H1 (cell line): Measurements from ENCODE around the gene TTC24.

Experiments used
- EP300 ChIP-seq, 2 experiments: IDR thresholded peaks; 1 replicate in 1 of 2; 2 replicates in 1 of 2; pipeline ENCODE4 v1.6.1; 2011 to 2012; ENCODE audit warnings: low read depth in 2 of 2, low read length in 2 of 2, mild to moderate bottlenecking in 2 of 2, borderline replicate concordance in 1 of 2, inconsistent platforms in 1 of 2, moderate library complexity in 1 of 2
- EZH2 ChIP-seq: fragments of 200-600 bp; sonication (generic); IDR thresholded peaks from 2 replicates; pipeline ENCODE4 v1.7.1; 2012; ENCODE audit warnings: low read depth, mild to moderate bottlenecking, moderate library complexity, low read length, inconsistent platforms; ENCODE audit not compliant: severe bottlenecking
- HDAC6 ChIP-seq: IDR thresholded peaks from one replicate; pipeline ENCODE4 v1.7.1; 2012; ENCODE audit warnings: low read depth, mild to moderate bottlenecking, inconsistent platforms, low read length, moderate library complexity
- NRF1 ChIP-seq: IDR thresholded peaks from 2 replicates; pipeline ENCODE4 v1.6.1; 2011; ENCODE audit warnings: mild to moderate bottlenecking, low read depth, low read length, improper control_type of control experiment
- POLR2A ChIP-seq, 2 experiments: IDR thresholded peaks; 1 replicate in 1 of 2; 2 replicates in 1 of 2; pipeline ENCODE4 v1.6.1; 2011; ENCODE audit warnings: low read depth in 2 of 2, low read length in 2 of 2, mild to moderate bottlenecking in 2 of 2; ENCODE audit errors: control extremely low read depth in 1 of 2
- POLR2AphosphoS5 ChIP-seq: IDR thresholded peaks from 2 replicates; pipeline ENCODE4 v1.6.1; 2011; ENCODE audit warnings: low read depth, low read length
- SIN3A ChIP-seq, 2 experiments: IDR thresholded peaks in 1 of 2; conservative IDR thresholded peaks in 1 of 2; 2 replicates each; pipeline ENCODE4 v1.6.1; 2011 to 2012; ENCODE audit warnings: low read length in 2 of 2, improper control_type of control experiment in 1 of 2, low read depth in 1 of 2, mild to moderate bottlenecking in 1 of 2
- SIRT6 ChIP-seq: IDR thresholded peaks from one replicate; pipeline ENCODE4 v1.7.1; 2012; ENCODE audit warnings: low read length, inconsistent platforms
- TCF12 ChIP-seq: IDR thresholded peaks from 2 replicates; pipeline ENCODE4 v1.6.1; 2011; ENCODE audit warnings: low read depth, mild to moderate bottlenecking, low read length
- ZNF274 ChIP-seq: IDR thresholded peaks from 2 replicates; pipeline ENCODE4 v1.7.0; 2012; ENCODE audit warnings: low read length, borderline replicate concordance; ENCODE audit errors: extremely low read depth
- TF ChIP-seq, protein P1 (sequence below), 3 experiments: IDR thresholded peaks; 1 replicate in 2 of 3; 2 replicates in 1 of 3; pipeline versions ENCODE4 v1.5.1 to v1.6.1; 2011; ENCODE audit warnings: low read length in 3 of 3, mild to moderate bottlenecking in 3 of 3, inconsistent platforms in 2 of 3, low read depth in 1 of 3, moderate library complexity in 1 of 3; ENCODE audit not compliant: insufficient read depth in 1 of 3; ENCODE audit errors: control extremely low read depth in 1 of 3

DNA sequence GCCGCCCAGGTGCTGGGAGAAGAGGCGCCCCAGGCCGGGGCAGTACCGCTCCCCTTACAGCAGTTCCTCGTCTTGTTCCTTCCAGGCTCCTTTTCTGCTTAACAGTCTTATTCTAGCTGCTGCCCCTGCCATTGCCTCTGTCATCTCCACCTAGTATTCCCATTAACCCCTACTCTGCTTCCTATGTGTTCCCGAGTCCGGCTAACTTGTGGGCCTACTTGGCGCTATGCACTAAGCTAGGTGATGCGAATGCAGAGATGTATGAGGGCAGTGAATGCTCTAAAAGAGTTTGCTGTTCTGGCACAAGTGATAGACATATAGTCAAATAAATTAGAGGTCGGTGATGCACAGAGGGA is 6.9 kb upstream of the TTC24 start:
- TF ChIP-seq ZNF274 (no peak), POLR2AphosphoS5 (no peak), HDAC6 (no peak), EP300 (IDR thresholded peaks at IDR 0.05; ENCODE audit: borderline replicate concordance in 1 of 2, low read depth in 2 of 2, low read length in 2 of 2) (no peak), POLR2A (IDR thresholded peaks at IDR 0.05; ENCODE audit: control extremely low read depth in 1 of 2, low read depth in 2 of 2, low read length in 2 of 2) (no peak), TCF12 (no peak), NRF1 (no peak), SIRT6 (no peak), SIN3A (conservative IDR thresholded peaks at IDR 0.05 in 1 of 2, IDR thresholded peaks at IDR 0.05 in 1 of 2; ENCODE audit: low read depth in 1 of 2, low read length in 2 of 2) (no peak), EZH2 (no peak)
- TF ChIP-seq, protein P1, sequence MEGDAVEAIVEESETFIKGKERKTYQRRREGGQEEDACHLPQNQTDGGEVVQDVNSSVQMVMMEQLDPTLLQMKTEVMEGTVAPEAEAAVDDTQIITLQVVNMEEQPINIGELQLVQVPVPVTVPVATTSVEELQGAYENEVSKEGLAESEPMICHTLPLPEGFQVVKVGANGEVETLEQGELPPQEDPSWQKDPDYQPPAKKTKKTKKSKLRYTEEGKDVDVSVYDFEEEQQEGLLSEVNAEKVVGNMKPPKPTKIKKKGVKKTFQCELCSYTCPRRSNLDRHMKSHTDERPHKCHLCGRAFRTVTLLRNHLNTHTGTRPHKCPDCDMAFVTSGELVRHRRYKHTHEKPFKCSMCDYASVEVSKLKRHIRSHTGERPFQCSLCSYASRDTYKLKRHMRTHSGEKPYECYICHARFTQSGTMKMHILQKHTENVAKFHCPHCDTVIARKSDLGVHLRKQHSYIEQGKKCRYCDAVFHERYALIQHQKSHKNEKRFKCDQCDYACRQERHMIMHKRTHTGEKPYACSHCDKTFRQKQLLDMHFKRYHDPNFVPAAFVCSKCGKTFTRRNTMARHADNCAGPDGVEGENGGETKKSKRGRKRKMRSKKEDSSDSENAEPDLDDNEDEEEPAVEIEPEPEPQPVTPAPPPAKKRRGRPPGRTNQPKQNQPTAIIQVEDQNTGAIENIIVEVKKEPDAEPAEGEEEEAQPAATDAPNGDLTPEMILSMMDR (IDR thresholded peaks at IDR 0.05; ENCODE audit: control extremely low read depth in 1 of 3, insufficient read depth in 1 of 3, low read depth in 1 of 3, low read length in 3 of 3): no peak
